Endothelial cell of umbilical vein (primary cell): ENCODE data around the gene ACLY. TPM values are rescaled to one million over a fixed set of nuclear protein-coding genes. Genes with fewer than 3 reads are reported as not detected.
"Not testable (repeated sequence)": the region's sequence is repeated elsewhere in the genome, so short reads cannot be mapped to it uniquely, and the experiment has no call there.

Experiments used
- BruUV-seq: library from RNA; stranded (reverse); fragments of 400-500 nt; replicated peaks from 2 replicates; lab custom pipeline; 2021; lab: Mats Ljungman, UMichigan
- CTCF ChIA-PET: fragments of 300-600, 350-600 bp; sonication (Branson Sonifier 250); formaldehyde crosslinking; loops from one replicate; lab custom pipeline; 2021; ENCODE audit warnings: antibody characterized with exemption, inconsistent platforms; lab: Charles Lee
- POLR2A ChIA-PET: fragments of 300-600, 350-600 bp; sonication (Branson Sonifier 250); formaldehyde crosslinking; loops from one replicate; lab custom pipeline; 2021; ENCODE audit warnings: antibody characterized with exemption, inconsistent platforms; lab: Charles Lee
- DNase-seq: peaks from one replicate; pipeline ENCODE4 v3.0.0-alpha.2; 2011; ENCODE audit warnings: low read depth, low spot score
- FAIRE-seq: peaks from 2 replicates; lab custom pipeline; 2011; peaks lifted over from hg19 to GRCh38; lab: Jason Lieb, UNC
- H2AFZ ChIP-seq: 2 replicates; pipeline ENCODE4 v1.6.0; 2012; ENCODE audit warnings: low read depth, low read length, control low read depth, inconsistent platforms
- H3K27ac ChIP-seq: 2 replicates; pipeline ENCODE4 v1.5.1; 2011; ENCODE audit warnings: low read depth, mild to moderate bottlenecking, control low read depth, low read length, moderate library complexity; ENCODE audit not compliant: insufficient read depth
- H3K27me3 ChIP-seq, 2 experiments: 2 replicates each; pipeline versions ENCODE4 v1.6.0 to v1.6.1; 2011; ENCODE audit warnings: low read length in 2 of 2, mixed read lengths in 1 of 2; ENCODE audit not compliant: control insufficient read depth in 2 of 2, insufficient read depth in 2 of 2
- H3K36me3 ChIP-seq, 2 experiments: 2 replicates in 1 of 2; 3 replicates in 1 of 2; pipeline ENCODE4 v1.5.1; 2011; ENCODE audit warnings: low read length in 2 of 2, mild to moderate bottlenecking in 1 of 2, moderate library complexity in 1 of 2; ENCODE audit not compliant: control insufficient read depth in 2 of 2, insufficient read depth in 2 of 2; ENCODE audit errors: extremely low read depth in 1 of 2
- H3K4me1 ChIP-seq: 3 replicates; pipeline ENCODE4 v1.5.1; 2011; ENCODE audit warnings: mild to moderate bottlenecking, low read length; ENCODE audit not compliant: control insufficient read depth, insufficient read depth; ENCODE audit errors: extremely low read depth
- H3K4me2 ChIP-seq: 2 replicates; pipeline ENCODE4 v1.6.1; 2011; ENCODE audit warnings: low read length, control low read depth, mixed read lengths; ENCODE audit not compliant: insufficient read depth
- H3K4me3 ChIP-seq, 3 experiments: fragments of 200-600 bp in 1 of 3; sonication (generic), shearing (Covaris generic) in 1 of 3; replicated peaks in 1 of 3; 2 replicates each; pipeline ENCODE4 v1.5.1; 2011 to 2016; ENCODE audit warnings: control low read depth in 3 of 3, low read length in 3 of 3, mild to moderate bottlenecking in 2 of 3, inconsistent platforms in 1 of 3, low read depth in 1 of 3, moderate library complexity in 1 of 3; ENCODE audit not compliant: insufficient read depth in 1 of 3
- H3K79me2 ChIP-seq: 2 replicates; pipeline ENCODE4 v1.6.0; 2012; ENCODE audit warnings: low read length, inconsistent platforms; ENCODE audit not compliant: control insufficient read depth, insufficient read depth
- H3K9ac ChIP-seq: replicated peaks from 2 replicates; pipeline ENCODE3; 2011; ENCODE audit warnings: low read length, control low read depth; ENCODE audit not compliant: insufficient read depth; ENCODE audit errors: extremely low read depth
- H3K9me1 ChIP-seq: replicated peaks from 3 replicates; pipeline ENCODE4 v1.6.0; 2011; ENCODE audit warnings: mild to moderate bottlenecking, low read length; ENCODE audit not compliant: control insufficient read depth, insufficient read depth; ENCODE audit errors: extremely low read depth
- H3K9me3 ChIP-seq: replicated peaks from 2 replicates; pipeline ENCODE4 v1.5.1; 2012; ENCODE audit warnings: low read length, inconsistent platforms; ENCODE audit not compliant: control insufficient read depth, insufficient read depth
- H4K20me1 ChIP-seq: replicated peaks from 2 replicates; pipeline ENCODE3; 2011; ENCODE audit warnings: mild to moderate bottlenecking, low read length; ENCODE audit not compliant: control insufficient read depth, insufficient read depth; ENCODE audit errors: extremely low read depth
- EZH2 ChIP-seq: IDR thresholded peaks from 2 replicates; pipeline ENCODE4 v1.6.1; 2012; ENCODE audit warnings: borderline replicate concordance, low read depth, mild to moderate bottlenecking, moderate library complexity, low read length, inconsistent platforms; ENCODE audit not compliant: severe bottlenecking
- FOS ChIP-seq: IDR thresholded peaks from 2 replicates; pipeline ENCODE4 v1.6.1; 2011; ENCODE audit warnings: mild to moderate bottlenecking, low read length, moderate library complexity, borderline replicate concordance; ENCODE audit not compliant: insufficient read depth
- GATA2 ChIP-seq: IDR thresholded peaks from 2 replicates; pipeline ENCODE4 v1.7.0; 2011; ENCODE audit warnings: low read depth, mild to moderate bottlenecking, moderate library complexity, mixed read lengths, low read length; ENCODE audit not compliant: insufficient read length, insufficient read depth
- JUN ChIP-seq: IDR thresholded peaks from 2 replicates; pipeline ENCODE4 v1.6.1; 2011; ENCODE audit warnings: borderline replicate concordance, low read depth; ENCODE audit not compliant: insufficient read length, insufficient read depth
- MAX ChIP-seq: IDR thresholded peaks from 2 replicates; pipeline ENCODE4 v1.6.1; 2011; ENCODE audit not compliant: insufficient read depth, insufficient read length
- MYC ChIP-seq: IDR thresholded peaks from one replicate; pipeline ENCODE4 v1.6.1; 2011; ENCODE audit warnings: mild to moderate bottlenecking, low read depth, low read length
- POLR2A ChIP-seq: IDR thresholded peaks from 2 replicates; pipeline ENCODE4 v1.6.1; 2012; ENCODE audit warnings: low read depth, mild to moderate bottlenecking, control low read depth, low read length
- POLR2AphosphoS5 ChIP-seq: IDR thresholded peaks from 2 replicates; pipeline ENCODE4 v1.6.1; 2012; ENCODE audit warnings: low read depth, mild to moderate bottlenecking, control low read depth, low read length, moderate library complexity; ENCODE audit not compliant: insufficient read depth
- dilution Hi-C: fragments of 300-500 bp; cut with MboI; formaldehyde crosslinking; loops from one replicate; pipeline ENCODE4 v1.15.0; 2019; ENCODE audit warnings: low sequenced_read_pairs; ENCODE audit not compliant: extremely low pct_ligation_motif_present
- intact Hi-C: fragments of 100-400 bp; cut with micrococcal nuclease; formaldehyde crosslinking; loops from one replicate; pipeline ENCODE4 v1.10.0; 2022
- polyA plus RNA-seq, 4 experiments: library from polyadenylated mRNA; depleted of rRNA in 3 of 4; stranded (reverse) in 3 of 4; unstranded in 1 of 4; fragments of >200 nt; gene quantifications; 2 replicates each; pipeline versions ENCODE4 v1.2.1 to v1.2.3, GENCODE V29; 2011 to 2012; ENCODE audit warnings: missing spikeins in 1 of 4
- total RNA-seq: library from RNA; stranded (reverse); gene quantifications from 2 replicates; pipeline ENCODE4 v1.2.3, GENCODE V29; 2021
- TF ChIP-seq, protein P1 (sequence below), 2 donors: IDR thresholded peaks; 1 replicate in 1 of 2; 2 replicates in 1 of 2; pipeline ENCODE4 v1.5.1; 2011; ENCODE audit warnings: low read length in 2 of 2, mild to moderate bottlenecking in 2 of 2, moderate library complexity in 2 of 2, control low read depth in 1 of 2, inconsistent platforms in 1 of 2, low read depth in 1 of 2; ENCODE audit not compliant: insufficient read depth in 1 of 2; ENCODE audit errors: extremely low read depth in 1 of 2

The ACLY gene
- total and polyA plus RNA-seq, 2 donors (not counting 3 experiments of a cell fraction or from before 2014, with no cell fraction given): 174 to 324 TPM

DNA sequence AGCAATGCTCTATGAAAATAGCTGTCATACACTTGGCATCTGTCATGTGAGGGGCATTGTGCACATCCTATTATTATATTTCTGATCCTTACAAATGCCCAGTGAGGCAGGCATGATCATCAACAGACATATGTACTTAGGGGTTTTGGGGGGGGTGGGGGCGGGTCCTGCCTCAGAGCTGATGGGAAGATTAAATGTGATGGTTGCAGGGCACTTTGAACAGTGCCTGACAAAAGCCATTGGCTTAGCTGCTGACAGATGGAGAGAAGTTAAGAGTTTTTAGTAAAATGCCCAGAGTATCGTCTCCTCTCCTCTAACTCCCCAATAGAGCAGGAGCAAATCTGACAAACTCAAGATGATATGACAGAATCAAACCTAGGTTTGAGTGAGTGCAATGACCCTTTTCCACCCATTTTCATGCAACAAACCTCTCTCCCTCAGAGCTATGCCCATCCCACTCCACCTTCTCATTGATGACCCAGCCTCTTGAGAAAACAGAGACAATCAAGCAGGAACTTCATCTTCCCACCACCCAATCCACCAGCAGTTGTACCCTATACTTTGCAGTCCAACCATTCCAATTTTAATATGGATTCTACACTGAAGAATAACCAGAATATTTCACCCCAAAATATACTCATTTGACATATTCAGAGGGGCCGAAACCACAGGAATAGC is 58.4 kb downstream of the ACLY start:
- Histone ChIP-seq H3K4me3 (no peak overlapping the region), H3K9ac (no peak overlapping the region), H3K4me2 (no peak overlapping the region), H3K79me2 (peaks cover 51% of the 10 kb centered on the region), H4K20me1 (peaks cover 3% of the 10 kb centered on the region), H3K36me3 (no peaks in the 10 kb centered on the region), H3K9me3 (no peaks in the 10 kb centered on the region), H2AFZ (no peak overlapping the region), H3K4me1 (peaks cover 11% of the 10 kb centered on the region), H3K27ac (no peak overlapping the region), H3K27me3 (no peaks in the 10 kb centered on the region), H3K9me1 (no peaks in the 10 kb centered on the region)
- FAIRE-seq (no peak), DNase-seq (no peak)
- no peak for TF ChIP-seq POLR2A
- no peak for TF ChIP-seq FOS
- no peak for TF ChIP-seq GATA2
- TF ChIP-seq MYC: no peak
- TF ChIP-seq MAX: no peak
- TF ChIP-seq, protein P1, sequence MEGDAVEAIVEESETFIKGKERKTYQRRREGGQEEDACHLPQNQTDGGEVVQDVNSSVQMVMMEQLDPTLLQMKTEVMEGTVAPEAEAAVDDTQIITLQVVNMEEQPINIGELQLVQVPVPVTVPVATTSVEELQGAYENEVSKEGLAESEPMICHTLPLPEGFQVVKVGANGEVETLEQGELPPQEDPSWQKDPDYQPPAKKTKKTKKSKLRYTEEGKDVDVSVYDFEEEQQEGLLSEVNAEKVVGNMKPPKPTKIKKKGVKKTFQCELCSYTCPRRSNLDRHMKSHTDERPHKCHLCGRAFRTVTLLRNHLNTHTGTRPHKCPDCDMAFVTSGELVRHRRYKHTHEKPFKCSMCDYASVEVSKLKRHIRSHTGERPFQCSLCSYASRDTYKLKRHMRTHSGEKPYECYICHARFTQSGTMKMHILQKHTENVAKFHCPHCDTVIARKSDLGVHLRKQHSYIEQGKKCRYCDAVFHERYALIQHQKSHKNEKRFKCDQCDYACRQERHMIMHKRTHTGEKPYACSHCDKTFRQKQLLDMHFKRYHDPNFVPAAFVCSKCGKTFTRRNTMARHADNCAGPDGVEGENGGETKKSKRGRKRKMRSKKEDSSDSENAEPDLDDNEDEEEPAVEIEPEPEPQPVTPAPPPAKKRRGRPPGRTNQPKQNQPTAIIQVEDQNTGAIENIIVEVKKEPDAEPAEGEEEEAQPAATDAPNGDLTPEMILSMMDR (IDR thresholded peaks at IDR 0.05; ENCODE audit: extremely low read depth in 1 of 2, insufficient read depth in 1 of 2, low read depth in 1 of 2, low read length in 2 of 2): no peak
- no peak for TF ChIP-seq JUN
- no peak for TF ChIP-seq EZH2
- TF ChIP-seq POLR2AphosphoS5: no peak
- CTCF ChIA-PET: no interaction called here
- POLR2A ChIA-PET: interaction anchor here (0.6 kb wide), 1 partner anchor 264 kb away, joined by 3 read pairs; no protein-coding TSS in a partner anchor
- intact Hi-C loops (no loop called here), dilution Hi-C loops (no loop called here)
- no TSS peak for BruUV-seq

GRCh38 chr17:41851382-41851781 is 67.4 kb downstream of the ACLY start:
- H3K9ac ChIP-seq, H3K9me3 ChIP-seq, H3K4me1 ChIP-seq, DNase-seq, dilution Hi-C loops, H3K9me1 ChIP-seq, H3K4me3 ChIP-seq, H3K79me2 ChIP-seq, H3K4me2 ChIP-seq, H2AFZ ChIP-seq, H3K36me3 ChIP-seq, H4K20me1 ChIP-seq, H3K27me3 ChIP-seq, intact Hi-C loops, FAIRE-seq, H3K27ac ChIP-seq, BruUV-seq, POLR2A ChIA-PET: not testable (repeated sequence)
- CTCF ChIA-PET: interaction anchor here (0.9 to 1.1 kb wide), 2 partner anchors 9 to 11 kb away, joined by 3 read pairs; no protein-coding TSS in a partner anchor
